ENCODE measurements around the gene ANKRD11.
"Not testable (repeated sequence)": the region's sequence is repeated elsewhere in the genome, so short reads cannot be mapped to it uniquely, and the experiment has no call there.

Gene ANKRD11

DNA sequence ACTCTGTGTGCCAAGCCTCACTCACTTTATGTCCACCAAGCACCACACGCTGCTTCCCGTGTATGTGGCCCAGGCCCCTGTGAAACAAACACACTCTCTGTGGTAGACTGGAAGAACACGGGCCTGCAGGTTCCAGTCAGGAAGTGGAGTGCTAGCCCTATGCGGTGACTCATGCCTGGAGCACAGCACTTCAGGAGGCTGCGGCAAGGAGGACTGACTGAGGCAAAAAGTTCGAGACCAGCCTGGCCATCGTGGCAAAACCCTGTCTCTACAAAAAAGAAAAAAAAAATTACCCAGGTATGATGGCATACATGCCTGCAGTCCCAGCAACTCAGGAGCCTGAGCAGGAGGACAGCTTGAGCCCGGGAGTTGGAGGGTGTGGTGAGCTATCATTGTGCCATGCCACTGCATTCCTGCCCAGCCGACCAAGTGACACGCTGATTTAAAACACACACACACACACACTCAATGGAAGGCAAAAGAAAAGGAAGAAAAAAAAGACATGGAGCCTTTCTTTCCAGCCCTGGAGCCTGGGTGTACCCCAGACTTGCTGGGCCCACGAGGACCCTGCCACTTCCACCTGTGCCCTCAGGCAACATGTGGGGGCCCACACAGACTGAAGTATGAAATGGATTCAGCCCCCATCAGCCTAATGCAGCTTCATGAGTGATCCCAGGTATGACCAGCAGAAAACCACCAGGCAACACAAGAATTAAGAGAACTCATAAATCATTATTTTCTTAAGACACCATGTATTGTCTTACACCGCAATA is 126.6 kb downstream of the ANKRD11 start:
- peak; percentile 92 for DNase-seq (ENCODE audit: low read depth)

DNA sequence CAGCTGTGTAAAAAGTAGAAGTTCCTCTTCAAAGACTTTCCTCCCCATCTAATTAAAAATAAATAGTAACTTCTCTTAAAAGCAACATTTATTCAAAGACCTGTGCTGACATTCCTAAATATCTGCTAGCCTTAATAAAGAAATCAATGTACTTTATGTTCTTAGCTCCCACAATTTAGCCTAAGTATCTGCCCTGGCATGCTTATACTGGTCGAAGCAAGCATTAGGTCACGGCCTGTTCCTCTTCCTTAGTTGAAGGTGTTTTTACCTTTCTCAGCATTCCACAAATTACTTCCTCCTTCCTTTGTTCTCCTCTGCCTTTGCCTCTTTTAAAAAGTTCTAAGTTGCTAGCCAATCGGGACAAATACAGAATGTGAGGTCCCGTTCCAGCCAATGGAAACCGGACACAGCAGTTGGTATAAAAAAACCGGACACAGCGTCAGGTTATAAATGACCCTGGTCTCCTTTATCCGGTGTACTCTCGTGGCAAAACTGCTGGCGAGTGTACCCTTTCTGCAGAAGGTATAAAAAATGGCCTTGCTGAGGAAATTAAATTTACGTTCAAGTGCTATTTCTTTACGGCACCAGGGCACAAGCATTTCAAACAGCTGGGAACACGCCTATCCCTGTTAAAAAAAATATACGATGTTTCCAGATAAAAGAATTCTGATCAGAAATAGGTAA is 127.7 kb downstream of the ANKRD11 start:
- not testable (repeated sequence) for DNase-seq (ENCODE audit: low read depth)

DNA sequence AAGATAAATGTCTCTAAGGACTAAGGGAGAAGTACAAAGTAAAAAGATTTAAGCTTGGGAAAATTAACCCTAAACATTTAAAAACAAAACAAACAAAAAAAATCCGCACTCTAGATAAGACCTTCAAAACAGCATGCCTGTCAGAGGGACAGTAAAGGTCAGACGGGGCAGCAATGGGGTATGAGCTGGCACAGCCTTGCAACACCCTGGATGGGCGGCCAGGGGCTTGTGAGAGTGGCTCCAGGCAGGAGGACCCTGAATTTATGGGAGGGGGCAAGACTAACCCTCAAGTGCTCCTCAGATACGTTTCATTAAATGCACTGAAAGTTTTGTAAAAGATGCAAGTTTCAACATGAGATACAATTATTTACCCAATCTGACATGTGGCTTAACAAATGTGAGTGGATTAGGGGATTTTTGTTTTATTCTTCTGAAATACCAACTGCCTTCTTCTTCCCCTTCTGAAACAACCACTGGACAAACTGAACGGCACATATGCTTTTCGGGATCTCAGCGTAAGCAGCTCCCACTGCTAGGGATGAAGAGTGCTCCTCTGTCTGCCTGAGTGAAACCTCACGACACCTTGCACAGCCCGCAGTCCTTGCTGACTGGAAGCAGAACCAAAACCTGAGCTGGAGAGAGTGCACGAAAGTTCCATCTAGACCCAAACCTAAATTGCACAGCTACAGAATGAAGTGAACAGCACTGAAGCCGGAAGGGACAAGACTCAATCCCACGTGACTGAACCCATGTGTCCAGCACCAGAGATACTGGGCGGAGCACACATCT is 128.4 kb downstream of the ANKRD11 start:
- peak; percentile 31 for DNase-seq (ENCODE audit: low read depth)

DNA sequence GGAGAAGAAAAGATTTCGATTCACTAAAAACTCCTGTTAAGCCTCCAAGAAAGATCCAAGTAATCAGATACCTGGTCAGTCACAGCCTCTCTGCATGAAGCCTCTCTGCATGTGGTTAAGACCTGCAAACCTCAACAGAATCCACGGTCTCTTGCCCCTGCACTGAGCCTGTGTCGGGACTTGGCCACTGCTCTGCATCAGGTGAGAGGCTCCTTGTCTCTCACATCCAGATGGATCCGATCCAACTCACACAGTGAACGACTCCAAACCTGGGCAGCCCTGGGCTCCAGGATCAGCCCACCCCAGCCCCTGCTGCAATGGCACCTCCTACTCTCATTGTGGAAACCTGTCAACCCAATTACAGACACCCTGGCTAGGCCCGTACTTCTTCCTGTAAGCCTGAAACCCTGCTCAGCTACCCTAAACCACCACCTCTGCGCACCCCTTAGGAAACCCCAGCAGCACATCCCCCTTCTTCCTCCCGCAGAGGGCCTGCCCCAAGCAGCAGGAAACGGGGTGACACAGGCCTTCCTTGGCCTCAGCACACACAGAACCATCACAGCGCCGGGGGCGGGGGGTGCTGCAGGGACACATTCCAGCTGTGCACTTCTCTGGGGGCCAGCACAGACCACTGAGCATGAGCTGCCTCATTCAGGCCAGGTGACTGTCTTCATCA is 129.5 kb downstream of the ANKRD11 start:
- DNase-seq (ENCODE audit: low read depth) = no peak

DNA sequence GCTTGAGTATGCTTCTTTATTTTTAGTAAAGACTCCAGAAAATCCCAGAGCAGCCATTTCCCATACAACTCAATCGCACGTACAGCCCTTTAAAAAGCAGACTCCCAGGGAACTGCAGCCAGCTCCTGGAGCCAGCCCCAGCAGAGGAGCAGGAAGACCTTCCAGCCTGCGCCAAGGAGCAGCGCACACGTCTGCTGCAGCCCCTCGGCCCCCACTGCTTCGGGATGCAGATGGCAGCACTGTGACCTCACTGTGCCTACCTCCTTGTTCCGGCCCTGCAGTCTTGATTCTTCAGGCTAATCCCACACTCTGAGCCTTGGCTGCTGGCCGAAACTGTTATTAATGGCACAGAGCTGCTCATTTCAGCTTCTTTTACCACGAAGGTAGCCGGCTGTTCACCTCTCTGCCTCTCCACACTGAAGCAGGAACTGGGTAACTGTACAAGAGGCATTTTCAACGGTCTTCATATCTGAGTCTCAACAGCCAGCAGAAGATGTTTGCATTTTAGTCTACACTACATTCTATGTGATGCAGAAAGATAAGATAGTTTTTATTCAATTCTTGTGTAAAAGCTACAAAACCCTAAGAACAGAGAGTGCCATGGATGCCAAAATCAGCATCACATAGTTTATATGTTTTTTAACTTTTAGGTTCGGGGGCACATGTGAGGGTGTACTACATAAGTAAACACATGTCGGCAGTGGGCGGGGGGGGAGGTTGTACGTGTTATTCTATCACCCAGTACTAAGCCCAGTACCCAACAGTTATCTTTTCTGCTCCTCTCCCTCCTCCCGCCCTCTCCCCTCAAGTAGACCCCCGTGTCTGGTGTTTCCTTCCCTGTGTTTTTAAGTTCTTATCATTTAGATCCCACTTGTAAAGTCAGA is 130.9 kb downstream of the ANKRD11 start:
- peak; percentile 53 for DNase-seq (ENCODE audit: low read depth)

DNA sequence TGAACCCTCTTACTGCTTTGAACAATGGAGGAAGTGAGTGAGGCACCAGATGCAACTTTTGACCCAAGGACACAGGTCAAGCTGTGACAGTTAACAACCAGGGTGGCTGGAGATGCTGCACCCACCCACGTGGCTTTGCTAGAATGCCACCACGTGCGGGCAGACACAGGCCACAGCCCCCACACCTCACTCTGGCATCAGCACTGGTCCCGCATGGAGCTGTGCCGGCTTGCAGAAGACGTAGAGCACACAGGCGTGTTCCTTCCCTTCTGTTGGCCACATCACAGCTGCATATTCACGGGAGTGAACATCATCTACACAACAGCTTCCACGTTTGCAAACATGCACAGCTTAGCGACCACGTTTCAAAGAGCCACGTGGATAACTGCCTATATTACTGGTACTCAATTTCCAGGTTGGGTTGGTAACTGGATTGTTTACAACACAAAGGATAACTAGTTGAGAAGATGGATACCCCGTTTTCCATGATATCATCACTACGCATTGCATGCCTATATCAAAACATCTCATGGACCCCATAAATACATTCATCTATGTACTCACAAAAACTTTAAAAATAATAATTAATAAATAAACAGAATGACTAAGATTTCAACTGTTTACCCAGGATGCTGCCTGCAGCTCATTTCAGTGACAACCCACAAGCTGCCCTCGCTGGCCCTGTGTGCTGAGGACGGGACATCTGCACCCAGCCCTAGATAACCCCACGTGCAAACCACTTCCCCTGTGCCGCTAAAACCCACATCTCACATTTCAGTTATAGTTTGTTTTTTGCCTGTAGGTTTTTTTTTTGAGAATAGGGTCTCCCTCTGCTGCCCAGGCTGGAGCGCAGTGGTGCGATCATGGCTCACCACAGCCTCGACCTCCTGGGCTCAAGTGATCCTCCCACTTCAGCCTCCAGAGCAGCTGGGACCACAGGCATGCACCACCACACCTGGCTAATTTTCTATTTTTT is 132.0 kb downstream of the ANKRD11 start:
- DNase-seq (ENCODE audit: low read depth) = no peak

DNA sequence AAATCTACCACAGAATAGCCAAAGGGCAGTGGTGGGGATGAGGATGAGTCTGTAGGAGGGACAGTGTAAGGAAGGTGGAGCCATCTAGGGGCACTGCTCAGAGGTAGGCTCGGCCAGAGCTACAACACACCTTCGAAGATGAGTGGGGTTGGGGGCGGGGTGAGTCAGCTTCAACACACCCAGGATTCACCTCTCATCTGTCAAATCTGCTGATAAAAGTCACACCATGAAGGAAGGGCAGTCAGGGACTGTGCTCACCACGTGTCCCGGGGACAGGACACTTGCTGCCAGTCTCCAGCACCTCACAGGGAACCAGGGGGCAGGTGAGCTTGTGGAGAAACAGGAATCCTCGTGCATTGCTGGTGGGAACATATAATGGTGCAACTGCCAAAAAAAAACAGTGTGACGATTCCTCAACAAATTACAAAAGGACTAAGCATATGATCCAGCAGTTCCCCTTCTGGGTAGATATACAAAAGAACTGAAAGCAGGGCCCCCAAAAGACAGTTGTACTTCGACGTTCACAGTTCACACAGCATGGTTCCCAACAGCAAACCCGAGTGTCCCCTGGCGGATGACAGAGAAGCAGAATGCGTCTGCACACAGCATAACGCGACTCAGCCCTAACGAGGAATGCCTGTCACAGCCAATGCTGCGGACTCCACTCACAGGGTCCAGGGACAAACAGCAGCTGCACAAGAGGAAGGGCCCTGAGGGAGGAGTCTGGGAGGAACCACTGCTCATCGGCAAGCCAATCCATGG is 133.1 kb downstream of the ANKRD11 start:
- DNase-seq (ENCODE audit: low read depth) = no peak

DNA sequence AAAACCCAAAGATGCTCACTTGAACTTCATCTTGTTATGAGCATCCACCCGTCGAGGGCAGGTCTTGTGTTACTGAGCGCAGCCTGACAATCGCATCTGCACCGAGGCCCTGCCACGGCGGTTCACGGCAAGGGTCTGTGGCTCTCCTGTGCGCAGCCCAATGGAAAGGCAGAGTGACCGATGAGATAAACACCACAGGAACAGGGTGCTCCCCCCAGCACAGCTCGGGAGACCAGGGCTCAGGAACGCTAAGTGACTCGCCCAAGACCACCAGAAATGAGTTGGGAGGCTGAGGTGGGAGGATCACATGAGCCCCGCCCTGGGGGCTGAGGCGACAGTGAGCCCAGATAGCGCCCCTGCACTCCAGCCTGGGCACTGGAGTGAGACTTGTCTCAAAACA is 134.7 kb downstream of the ANKRD11 start:
- DNase-seq (ENCODE audit: low read depth) = no peak

DNA sequence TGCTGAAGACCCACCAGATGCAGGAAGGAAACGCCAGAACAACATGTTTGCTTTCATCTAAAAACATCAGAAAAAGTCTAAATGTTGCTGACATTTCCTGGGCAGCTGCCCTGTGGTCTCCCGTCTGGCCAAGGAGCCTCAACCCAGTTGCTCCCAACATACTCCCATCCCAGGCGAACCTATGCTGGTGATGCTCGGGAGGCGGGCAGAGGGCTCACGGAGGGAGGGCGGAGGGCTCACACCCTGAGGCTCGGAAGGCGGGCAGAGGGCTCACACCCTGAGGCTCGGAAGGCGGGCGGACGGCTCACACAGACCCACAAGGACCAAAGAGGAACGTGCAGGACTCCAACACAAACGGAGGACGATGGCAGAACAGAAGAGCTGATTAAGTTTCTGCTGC is 135.4 kb downstream of the ANKRD11 start:
- no peak for DNase-seq (ENCODE audit: low read depth)

DNA sequence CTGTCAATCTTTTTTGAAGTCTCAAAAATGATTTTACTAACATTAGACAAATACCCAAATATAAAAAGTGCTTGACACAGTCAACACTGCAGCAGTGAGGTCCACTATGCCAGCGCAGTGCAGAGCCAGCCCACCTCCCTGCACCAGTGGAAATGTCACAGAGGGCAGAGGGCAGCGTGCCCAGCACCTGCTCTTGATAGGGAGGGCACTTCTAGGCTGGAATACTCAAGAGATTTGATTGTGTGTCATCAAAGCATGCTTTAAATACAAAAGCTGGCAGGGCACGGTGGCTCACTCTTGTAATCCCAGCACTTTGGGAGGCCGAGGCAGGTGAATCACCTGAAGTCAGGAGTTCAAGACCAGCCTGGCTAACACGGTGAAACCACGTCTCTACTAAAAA is 136.0 kb downstream of the ANKRD11 start:
- DNase-seq (ENCODE audit: low read depth) = no peak

DNA sequence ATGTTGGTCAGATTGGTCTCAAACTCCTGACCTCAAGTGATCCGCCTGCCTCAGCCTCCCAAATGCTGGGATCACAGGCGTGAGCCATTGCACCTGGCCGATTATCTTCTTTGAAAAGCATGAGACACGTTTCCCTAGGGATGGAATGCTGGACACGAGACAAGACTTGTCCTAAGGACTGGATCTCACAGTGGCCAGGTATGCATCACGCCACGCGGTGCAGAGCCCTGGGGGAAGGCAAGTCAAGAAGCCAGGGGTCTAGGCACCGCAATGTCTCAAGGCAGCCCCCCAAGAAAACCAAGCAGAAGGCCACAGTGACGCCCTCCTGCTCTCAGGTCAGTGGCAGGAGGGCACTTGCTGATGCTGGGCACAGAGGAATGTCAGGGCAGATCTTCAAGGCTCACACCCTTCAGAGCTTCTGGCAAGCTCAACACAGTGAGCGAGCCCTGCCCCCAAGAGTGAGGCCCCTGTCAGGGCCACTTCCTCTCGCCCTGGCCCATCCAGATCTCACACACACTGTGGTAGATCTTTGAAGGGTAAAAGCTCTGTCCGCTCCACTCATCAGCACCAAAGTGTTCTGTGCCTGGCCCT is 138.2 kb downstream of the ANKRD11 start:
- no peak for DNase-seq (ENCODE audit: low read depth)

DNA sequence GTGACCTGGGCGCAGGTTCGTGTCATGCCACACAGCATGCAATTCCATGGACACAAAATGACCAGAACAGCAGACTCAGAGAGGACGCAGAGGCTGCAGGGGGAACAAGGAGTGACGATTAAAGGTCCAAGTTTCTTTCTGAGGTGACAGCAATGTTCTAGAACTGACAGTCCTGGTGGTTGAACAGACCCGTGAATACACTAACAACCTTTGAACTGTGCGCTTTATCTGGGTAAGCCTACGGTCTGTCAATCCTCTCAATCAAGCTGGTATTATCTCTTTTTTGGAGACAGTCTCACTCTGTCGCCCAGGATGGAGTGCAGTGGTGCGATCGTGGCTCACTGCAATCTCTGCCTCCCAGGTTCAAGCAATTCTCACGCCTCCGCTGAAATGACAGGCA is 138.7 kb downstream of the ANKRD11 start:
- no peak for DNase-seq (ENCODE audit: low read depth)

DNA sequence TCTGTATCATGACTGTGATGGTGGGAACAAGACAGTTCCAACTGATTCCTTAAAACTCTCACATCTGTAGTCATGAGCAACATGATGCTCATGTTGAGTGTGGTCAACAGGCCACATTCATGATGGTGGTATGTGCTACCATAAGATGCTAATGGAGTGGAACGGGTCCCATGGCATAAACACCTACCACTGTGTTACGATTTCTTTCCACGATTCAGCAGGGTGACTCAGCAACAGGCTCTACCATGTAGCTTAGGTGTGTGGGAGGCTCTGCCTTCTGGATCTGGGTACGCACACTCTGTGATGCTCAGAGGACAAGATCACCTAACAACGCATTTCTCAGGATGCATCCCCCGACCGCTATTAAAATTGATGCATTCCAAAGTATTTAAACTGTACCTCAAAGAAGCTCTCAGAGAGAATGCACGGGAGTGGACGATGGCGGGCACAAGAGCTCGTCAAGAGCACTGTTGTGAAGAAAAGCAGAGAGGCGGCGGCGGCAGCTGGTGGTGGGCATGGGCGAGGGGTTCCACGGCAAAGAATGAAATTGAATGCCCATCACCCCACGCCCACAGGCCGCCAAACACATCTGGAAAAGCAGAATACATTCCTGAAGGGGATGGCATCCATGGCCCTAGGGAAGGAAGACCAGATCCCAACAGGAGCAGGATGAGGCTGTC is 139.5 kb downstream of the ANKRD11 start:
- peak; percentile 33 for DNase-seq (ENCODE audit: low read depth)

DNA sequence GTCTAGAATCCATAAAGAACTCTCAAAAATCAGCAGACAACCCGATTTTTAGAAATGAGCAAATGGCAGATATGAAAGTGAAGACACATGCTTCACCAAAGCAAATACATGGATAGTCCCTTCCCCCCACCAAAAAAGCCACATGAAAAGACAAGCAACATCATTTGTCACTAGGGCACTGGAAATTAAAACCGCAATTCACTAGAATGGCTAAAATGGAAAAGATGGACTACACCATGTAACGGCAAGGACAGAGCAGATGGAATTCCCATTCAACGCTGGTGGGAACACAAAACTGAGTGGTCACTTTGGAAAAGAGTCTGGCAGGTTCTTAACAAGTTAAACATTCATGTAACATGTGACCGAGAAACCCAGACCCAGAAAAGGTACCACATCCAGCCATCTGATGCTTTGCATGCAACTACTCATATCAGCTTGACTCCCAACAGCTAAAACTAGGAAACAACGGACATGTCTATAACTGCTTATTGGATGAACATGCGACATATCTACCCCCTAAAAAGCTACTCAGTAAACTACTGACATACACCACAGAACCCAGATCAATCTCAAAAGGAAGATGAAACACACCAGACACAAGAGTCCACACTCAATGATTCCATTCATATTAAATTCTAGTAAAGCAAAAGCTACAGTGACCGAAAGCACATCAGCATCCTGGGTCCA is 140.3 kb downstream of the ANKRD11 start:
- no peak for DNase-seq (ENCODE audit: low read depth)

DNA sequence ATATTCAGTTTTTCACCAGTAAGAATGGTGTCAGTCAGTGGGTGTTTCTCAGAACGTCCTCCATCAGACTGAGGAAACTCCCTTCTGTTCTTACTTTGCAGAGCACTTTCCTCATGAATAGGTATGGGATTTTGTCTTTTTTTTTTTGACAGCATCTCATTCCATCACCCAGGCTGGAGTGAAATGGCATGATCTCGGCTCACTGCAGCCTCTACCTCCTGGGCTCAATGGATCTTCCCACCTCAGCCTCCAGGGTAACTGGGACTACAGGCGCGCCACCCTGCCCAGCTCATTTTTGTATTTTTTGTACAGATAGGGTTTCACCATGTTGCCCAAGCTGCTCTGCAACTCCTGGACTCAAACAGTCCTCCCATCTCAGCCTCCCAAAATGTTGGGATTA is 142.6 kb downstream of the ANKRD11 start:
- no peak for DNase-seq (ENCODE audit: low read depth)

DNA sequence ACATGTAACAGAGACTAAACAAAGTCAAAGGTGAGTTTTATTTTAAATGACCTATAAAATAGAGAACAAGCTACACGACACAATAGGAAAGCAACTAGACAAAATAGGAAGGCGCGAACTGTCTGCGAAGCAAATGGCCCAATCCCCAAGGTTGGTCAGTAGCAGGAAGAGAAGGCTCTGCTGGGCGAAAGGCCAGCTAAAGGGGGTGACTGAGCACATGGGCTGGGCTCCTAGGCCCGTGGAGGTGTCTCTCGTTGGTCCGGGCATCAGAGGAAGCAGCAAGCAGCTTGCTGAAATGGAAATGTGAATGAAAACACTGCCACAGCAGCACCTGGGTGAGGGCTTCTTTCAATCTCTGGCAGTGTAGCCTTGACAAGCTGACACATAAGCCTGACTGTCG is 143.5 kb downstream of the ANKRD11 start:
- no peak for DNase-seq (ENCODE audit: low read depth)

DNA sequence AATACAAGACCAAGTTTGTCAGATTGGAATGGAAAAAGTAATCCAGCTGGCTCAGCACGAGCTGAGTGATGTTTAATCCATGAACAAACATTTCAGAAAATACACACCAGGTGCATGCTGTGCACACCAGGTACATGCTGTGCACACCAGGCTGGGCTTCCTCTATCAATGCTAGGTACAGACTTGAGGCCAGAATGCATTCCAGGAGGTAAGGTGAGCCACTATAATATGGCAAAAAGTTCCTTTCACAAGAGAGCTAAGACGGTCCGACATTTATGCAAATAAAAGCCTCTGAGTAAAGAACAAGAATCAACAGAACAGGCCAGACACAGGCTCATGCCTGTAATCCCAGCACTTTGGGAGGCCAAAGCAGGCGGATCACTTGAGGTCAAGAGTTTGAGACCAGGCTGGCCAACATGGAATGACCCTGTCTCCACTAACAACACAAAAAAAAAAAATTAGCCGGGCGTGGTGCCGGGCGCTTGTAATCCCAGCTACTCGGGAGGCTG is 144.7 kb downstream of the ANKRD11 start:
- DNase-seq (ENCODE audit: low read depth) = no peak

Data from iris pigment epithelial cell (primary cell).